Ovary (tissue), 9 donors: Measurements from ENCODE around the gene HPSE2. TPM values are rescaled to one million over a fixed set of nuclear protein-coding genes. Genes with fewer than 3 reads are reported as not detected.

Experiments
- DNase-seq, 5 donors: peaks; one replicate each; pipeline ENCODE4 v3.0.0-alpha.2; 2019 to 2020
- H3K27ac ChIP-seq, 2 donors: fragments of 200-600 bp; one replicate each; pipeline versions ENCODE4 v1.5.1 to v1.8.0; 2019 to 2022
- H3K27me3 ChIP-seq: fragments of 200-600 bp; one replicate; pipeline ENCODE4 v1.8.0; 2022
- H3K36me3 ChIP-seq: fragments of 200-600 bp; sonication (generic); one replicate; pipeline ENCODE4 v1.5.1; 2019
- H3K4me1 ChIP-seq: one replicate; pipeline ENCODE4 v1.8.1; 2013; ENCODE audit warnings: mild to moderate bottlenecking, moderate library complexity; ENCODE audit not compliant: insufficient read depth
- H3K4me3 ChIP-seq: fragments of 200-600 bp; sonication (generic); one replicate; pipeline ENCODE4 v1.5.1; 2017
- H3K9me3 ChIP-seq, 2 donors: fragments of 200-600 bp in 1 of 2; sonication (generic) in 1 of 2; one replicate each; pipeline versions ENCODE4 v1.5.1 to v1.8.1; 2013 to 2019; ENCODE audit warnings: mild to moderate bottlenecking in 1 of 2, moderate library complexity in 1 of 2
- CTCF ChIP-seq, 3 donors: fragments of 450-650 bp in 2 of 3; fragments of 200-600 bp in 1 of 3; IDR thresholded peaks; one replicate each; pipeline versions ENCODE4 v1.5.1 to v1.8.0; 2016 to 2022; ENCODE audit warnings: antibody characterized with exemption in 3 of 3, mild to moderate bottlenecking in 1 of 3
- EP300 ChIP-seq: sonication (generic); formaldehyde crosslinking; IDR thresholded peaks from one replicate; pipeline ENCODE4 v1.6.1; 2017; ENCODE audit warnings: antibody characterized with exemption
- POLR2A ChIP-seq: fragments of 450-650 bp; IDR thresholded peaks from one replicate; pipeline ENCODE4 v1.6.1; 2017; ENCODE audit warnings: antibody characterized with exemption, mild to moderate bottlenecking, moderate library complexity
- WGBS, 3 donors: extraction: QIAGEN DNeasy Blood & Tissue Kit in 1 of 3; methylation state at CpG; one replicate each; pipeline versions ENCODE4 v1.1.5 to v1.1.7; 2013 to 2017; 5-methylcytosine and 5-hydroxymethylcytosine counted together
- intact Hi-C, 4 donors: fragments of 100-400 bp; cut with DNase I; formaldehyde crosslinking; loops; one replicate each; pipeline versions ENCODE4 v1.11.0 to v1.15.1; 2022 to 2023
- polyA plus RNA-seq, 2 donors: library from polyadenylated mRNA; stranded (reverse); fragments of 200-250 nt in 1 of 2; fragments of 350-450 nt in 1 of 2; fragmentation: Illumina TruSeq in 1 of 2; extraction: RNeasy Lipid Tissue Mini Kit (QIAGEN cat#74804) in 1 of 2; gene quantifications; one replicate each; pipeline ENCODE4 v1.2.3, GENCODE V29; 2013 to 2014
- total RNA-seq, 7 donors: library from RNA; depleted of rRNA in 2 of 7; stranded (reverse); fragments of >200 nt in 2 of 7; fragmentation: NEBNext Ultra II Directional in 3 of 7; extraction: Animal tissue kit (Norgen Biotek cat#: 25700) in 3 of 7; gene quantifications; one replicate each; pipeline versions ENCODE4 v1.1.0 to v1.2.4, GENCODE V29; 2016 to 2023
- donor health status: DM: no; HTN: no; CAD: no; lungs with moderate emphysema.
- donor health status: DM: no; HTN: no; CAD: no.
- donor health status: Bipolar disorder and iron deficiency.
- donor health status: DM: yes; HTN: yes; CAD: no.
- donor health status: DM: no; HTN: no; CAD: no.
- donor health status: DM: yes; HTN: yes; CAD: no.

HPSE2 gene
- total and polyA plus RNA-seq, 9 donors = 0.07 to 1.2 (median 0.12) TPM; not detected in 4

GRCh38 chr10:98472196-98472595 is 763.5 kb downstream of the HPSE2 start:
- no peak for TF ChIP-seq POLR2A
- TF ChIP-seq EP300 = no peak
- no peak for TF ChIP-seq CTCF (IDR thresholded peaks at IDR 0.05)
- peaks cover 9% of the 10 kb centered on the region for H3K4me1 ChIP-seq
- no peak for DNase-seq
- no peak overlapping the region for H3K4me3 ChIP-seq
- WGBS, 3 donors = 83 to 89% (median 88%) methylated on average over 4 of the region's 4 CpGs
- H3K27me3 ChIP-seq = no peaks in the 10 kb centered on the region
- no peaks in the 10 kb centered on the region for H3K9me3 ChIP-seq
- H3K36me3 ChIP-seq = no peaks in the 10 kb centered on the region
- no peak overlapping the region for H3K27ac ChIP-seq
- intact Hi-C loops = no loop called here

- Histone ChIP-seq H3K36me3 (no peaks in the 10 kb centered on the region), H3K4me3 (no peak overlapping the region), H3K9me3 (no peaks in the 10 kb centered on the region), H3K27ac (no peak overlapping the region), H3K4me1 (peaks cover 9% of the 10 kb centered on the region), H3K27me3 (no peaks in the 10 kb centered on the region)
- no peak for DNase-seq
- no peak for TF ChIP-seq CTCF (IDR thresholded peaks at IDR 0.05)
- intact Hi-C loops = no loop called here
- 86 to 90% (median 87%) methylated on average over 5 of the region's 5 CpGs for WGBS, 3 donors
Observed at GRCh38 chr10:98470850-98471249, 764.8 kb downstream of the HPSE2 start.

GRCh38 chr10:98469001-98469931 is 766.4 kb downstream of the HPSE2 start:
- Histone ChIP-seq H3K36me3 (no peaks in the 10 kb centered on the region), H3K9me3 (no peaks in the 10 kb centered on the region), H3K27me3 (no peaks in the 10 kb centered on the region), H3K27ac (no peak overlapping the region), H3K4me3 (no peak overlapping the region), H3K4me1 (peaks cover 9% of the 10 kb centered on the region)
- intact Hi-C loops = loop anchor here (5.0 to 10.0 kb wide), 4 partner anchors 198 to 778 kb away; partner anchors contain the start of gene HPSE2 (in 1 of the 4)
- no peak for DNase-seq
- 26 to 44% (median 39%) methylated on average over 2 of the region's 2 CpGs for WGBS, 3 donors
- no peak for TF ChIP-seq EP300
- no peak for TF ChIP-seq POLR2A
- TF ChIP-seq CTCF (IDR thresholded peaks at IDR 0.05) = no peak

- Histone ChIP-seq H3K4me1 (peaks cover 9% of the 10 kb centered on the region), H3K4me3 (peak overlapping the region; percentile 45), H3K36me3 (no peaks in the 10 kb centered on the region), H3K27ac (no peak overlapping the region), H3K9me3 (no peaks in the 10 kb centered on the region), H3K27me3 (no peaks in the 10 kb centered on the region)
- intact Hi-C loops = loop anchor here (5.0 to 10.0 kb wide), 4 partner anchors 200 to 780 kb away; partner anchors contain the start of gene HPSE2 (in 1 of the 4)
- peak; percentile 68 to 77 (median 72) for DNase-seq
- TF ChIP-seq POLR2A (no peak), CTCF (IDR thresholded peaks at IDR 0.05) (peak; percentile 65 to 67 (median 66)), EP300 (no peak)
- 3 to 5% (median 4%) methylated on average over 44 of the region's 44 CpGs for WGBS, 3 donors
Observed at GRCh38 chr10:98467506-98468318, 767.9 kb downstream of the HPSE2 start.
